Suprapubic skin (tissue), 4 donors: ENCODE data around the gene GSN. TPM values are rescaled to one million over a fixed set of nuclear protein-coding genes. Genes with fewer than 3 reads are reported as not detected.

Experiments
- DNase-seq, 2 donors: peaks; one replicate each; pipeline ENCODE4 v3.0.0-alpha.2; 2019; ENCODE audit warnings: low spot score in 2 of 2
- H3K27ac ChIP-seq: fragments of 200-600 bp; sonication (generic); one replicate; pipeline ENCODE4 v1.5.1; 2019
- H3K27me3 ChIP-seq: fragments of 200-600 bp; sonication (generic); one replicate; pipeline ENCODE4 v1.5.1; 2019
- H3K36me3 ChIP-seq: fragments of 200-600 bp; sonication (generic); one replicate; pipeline ENCODE4 v1.5.1; 2019
- H3K4me1 ChIP-seq: fragments of 200-600 bp; sonication (generic); one replicate; pipeline ENCODE4 v1.5.1; 2019
- H3K4me3 ChIP-seq: fragments of 200-600 bp; sonication (generic); one replicate; pipeline ENCODE4 v1.5.1; 2019; ENCODE audit warnings: mild to moderate bottlenecking
- H3K9me3 ChIP-seq: fragments of 200-600 bp; sonication (generic); one replicate; pipeline ENCODE4 v1.5.1; 2019
- CTCF ChIP-seq, 2 donors: fragments of 200-600 bp in 1 of 2; fragments of 450-650 bp in 1 of 2; sonication (generic) in 1 of 2; IDR thresholded peaks; one replicate each; pipeline ENCODE4 v1.5.1; 2016 to 2019; ENCODE audit warnings: antibody characterized with exemption in 2 of 2, mild to moderate bottlenecking in 1 of 2, moderate library complexity in 1 of 2
- EP300 ChIP-seq: sonication (generic); formaldehyde crosslinking; IDR thresholded peaks from one replicate; pipeline ENCODE4 v1.6.1; 2017; ENCODE audit warnings: antibody characterized with exemption
- POLR2A ChIP-seq, 2 donors: fragments of 450-650 bp; IDR thresholded peaks; one replicate each; pipeline ENCODE4 v1.6.1; 2017; ENCODE audit warnings: antibody characterized with exemption in 2 of 2, mild to moderate bottlenecking in 2 of 2, moderate library complexity in 2 of 2
- POLR2AphosphoS5 ChIP-seq, 3 donors: sonication (generic); formaldehyde crosslinking; IDR thresholded peaks; one replicate each; pipeline ENCODE4 v1.6.1; 2017; ENCODE audit warnings: antibody characterized with exemption in 3 of 3
- WGBS: methylation state at CpG from one replicate; pipeline ENCODE4 v1.1.5; 2018; 5-methylcytosine and 5-hydroxymethylcytosine counted together
- total RNA-seq, 4 donors: library from RNA; depleted of rRNA; stranded (reverse); fragments of >200 nt; gene quantifications; one replicate each; pipeline ENCODE4 v1.1.0, GENCODE V29; 2016

The GSN gene
- total RNA-seq, 4 donors from 2014 or later, result 681 to 944 (median 771) TPM

- Histone ChIP-seq H3K9me3 (no peaks in the 10 kb centered on the region), H3K27ac (no peak overlapping the region), H3K4me1 (peaks cover 10% of the 10 kb centered on the region), H3K27me3 (no peaks in the 10 kb centered on the region), H3K36me3 (peaks cover 93% of the 10 kb centered on the region), H3K4me3 (no peak overlapping the region)
- TF ChIP-seq POLR2A (IDR thresholded peaks at IDR 0.05), result no peak
- DNase-seq, result peak in 1 of 2 donors; percentile 31
- 90% methylated on average over 9 of the region's 9 CpGs for WGBS
Measured at GRCh38 chr9:121310571-121310970, 42.6 kb downstream of the GSN start.

GRCh38 chr9:121312169-121312568 is 44.2 kb downstream of the GSN start:
- H3K4me3 ChIP-seq, result no peak overlapping the region
- no peak overlapping the region for H3K27ac ChIP-seq
- no peak for TF ChIP-seq CTCF (IDR thresholded peaks at IDR 0.05)
- no peak for TF ChIP-seq POLR2A (IDR thresholded peaks at IDR 0.05)
- TF ChIP-seq EP300, result no peak
- no peak for TF ChIP-seq POLR2AphosphoS5 (IDR thresholded peaks at IDR 0.05)
- WGBS, result 87% methylated on average over 17 of the region's 17 CpGs
- no peaks in the 10 kb centered on the region for H3K9me3 ChIP-seq
- peaks cover 9% of the 10 kb centered on the region for H3K4me1 ChIP-seq
- no peaks in the 10 kb centered on the region for H3K27me3 ChIP-seq
- H3K36me3 ChIP-seq, result peaks cover 95% of the 10 kb centered on the region
- DNase-seq, result peak; percentile 58 to 63

- Histone ChIP-seq H3K27ac (no peak overlapping the region), H3K4me3 (no peak overlapping the region), H3K9me3 (no peaks in the 10 kb centered on the region), H3K4me1 (peaks cover 17% of the 10 kb centered on the region), H3K27me3 (no peaks in the 10 kb centered on the region), H3K36me3 (peaks cover 95% of the 10 kb centered on the region)
- 90% methylated on average over 10 of the region's 10 CpGs for WGBS
- peak in 1 of 2 donors; percentile 34 for DNase-seq
- TF ChIP-seq EP300, result no peak
- no peak for TF ChIP-seq CTCF (IDR thresholded peaks at IDR 0.05)
- TF ChIP-seq POLR2AphosphoS5 (IDR thresholded peaks at IDR 0.05), result no peak
- TF ChIP-seq POLR2A (IDR thresholded peaks at IDR 0.05), result no peak
Measured at GRCh38 chr9:121313458-121314152, 45.6 kb downstream of the GSN start.

- peak in 1 of 2 donors; percentile 44 for DNase-seq
- WGBS, result 82% methylated on average over 6 of the region's 6 CpGs
- Histone ChIP-seq H3K9me3 (no peaks in the 10 kb centered on the region), H3K27ac (no peak overlapping the region), H3K27me3 (no peaks in the 10 kb centered on the region), H3K4me1 (peaks cover 30% of the 10 kb centered on the region), H3K36me3 (peaks cover 86% of the 10 kb centered on the region), H3K4me3 (no peak overlapping the region)
- TF ChIP-seq CTCF (IDR thresholded peaks at IDR 0.05) (no peak), POLR2A (IDR thresholded peaks at IDR 0.05) (no peak), POLR2AphosphoS5 (IDR thresholded peaks at IDR 0.05) (no peak), EP300 (no peak)
Measured at GRCh38 chr9:121316378-121316777, 48.4 kb downstream of the GSN start.

GRCh38 chr9:121316852-121317373 is 49.0 kb downstream of the GSN start:
- Histone ChIP-seq H3K9me3 (no peaks in the 10 kb centered on the region), H3K27me3 (no peaks in the 10 kb centered on the region), H3K4me3 (no peak overlapping the region), H3K27ac (peak overlapping the region; percentile 8), H3K36me3 (peaks cover 86% of the 10 kb centered on the region), H3K4me1 (peaks cover 30% of the 10 kb centered on the region)
- peak in 1 of 2 donors; percentile 27 for DNase-seq
- WGBS, result 89% methylated on average over 11 of the region's 11 CpGs
- no peak for TF ChIP-seq POLR2A (IDR thresholded peaks at IDR 0.05)

GRCh38 chr9:121317737-121318630 is 50.0 kb downstream of the GSN start:
- peaks cover 82% of the 10 kb centered on the region for H3K36me3 ChIP-seq
- no peaks in the 10 kb centered on the region for H3K27me3 ChIP-seq
- TF ChIP-seq EP300 (no peak), POLR2AphosphoS5 (IDR thresholded peaks at IDR 0.05) (no peak), POLR2A (IDR thresholded peaks at IDR 0.05) (no peak), CTCF (IDR thresholded peaks at IDR 0.05) (no peak)
- 40% methylated on average over 3 of the region's 6 CpGs for WGBS
- H3K27ac ChIP-seq, result peak overlapping the region; percentile 8
- DNase-seq, result peak in 1 of 2 donors; percentile 60
- H3K9me3 ChIP-seq, result no peaks in the 10 kb centered on the region
- no peak overlapping the region for H3K4me3 ChIP-seq
- peaks cover 40% of the 10 kb centered on the region for H3K4me1 ChIP-seq
